Tibial nerve (tissue), 4 donors: ENCODE results near the gene MACF1. TPM values are rescaled to one million over a fixed set of nuclear protein-coding genes. Genes with fewer than 3 reads are reported as not detected.

Experiments
- DNase-seq, 2 donors: peaks; one replicate each; pipeline ENCODE4 v3.0.0-alpha.2; 2019; ENCODE audit warnings: low spot score in 2 of 2
- H3K27ac ChIP-seq, 4 donors: fragments of 200-600 bp; sonication (generic) in 3 of 4; one replicate each; pipeline ENCODE4 v1.5.1; 2017 to 2019; ENCODE audit warnings: mild to moderate bottlenecking in 1 of 4
- H3K27me3 ChIP-seq, 2 donors: fragments of 200-600 bp; sonication (generic) in 1 of 2; one replicate each; pipeline versions ENCODE4 v1.5.1 to v1.6.0; 2017 to 2019
- H3K36me3 ChIP-seq, 3 donors: fragments of 200-600 bp; sonication (generic); one replicate each; pipeline ENCODE4 v1.5.1; 2018 to 2019
- H3K4me1 ChIP-seq, 4 donors: fragments of 200-600 bp; sonication (generic) in 3 of 4; one replicate each; pipeline ENCODE4 v1.5.1; 2017 to 2019
- H3K4me3 ChIP-seq, 4 donors: fragments of 200-600 bp; sonication (generic) in 3 of 4; one replicate each; pipeline ENCODE4 v1.5.1; 2017 to 2019; ENCODE audit warnings: mild to moderate bottlenecking in 1 of 4, moderate library complexity in 1 of 4
- H3K9me3 ChIP-seq, 4 donors: fragments of 200-600 bp; sonication (generic) in 3 of 4; one replicate each; pipeline ENCODE4 v1.5.1; 2017 to 2019
- CTCF ChIP-seq, 5 experiments: fragments of 200-600 bp in 3 of 5; fragments of 450-650 bp in 2 of 5; sonication (generic) in 3 of 5; IDR thresholded peaks; one replicate each; pipeline ENCODE4 v1.5.1; 2016 to 2019; ENCODE audit warnings: antibody characterized with exemption in 5 of 5, mild to moderate bottlenecking in 3 of 5, moderate library complexity in 2 of 5
- EP300 ChIP-seq, 2 donors: sonication (generic); formaldehyde crosslinking; IDR thresholded peaks; one replicate each; pipeline ENCODE4 v1.6.1; 2017; ENCODE audit warnings: antibody characterized with exemption in 2 of 2, mild to moderate bottlenecking in 1 of 2
- POLR2A ChIP-seq, 2 donors: fragments of 450-650 bp; IDR thresholded peaks; one replicate each; pipeline ENCODE4 v1.6.1; 2017; ENCODE audit warnings: antibody characterized with exemption in 2 of 2, mild to moderate bottlenecking in 2 of 2, moderate library complexity in 2 of 2
- WGBS, 2 donors: methylation state at CpG; one replicate each; pipeline ENCODE4 v1.1.5; 2018; 5-methylcytosine and 5-hydroxymethylcytosine counted together
- total RNA-seq, 4 donors: library from RNA; depleted of rRNA; stranded (reverse); fragments of >200 nt; gene quantifications; one replicate each; pipeline ENCODE4 v1.1.0, GENCODE V29; 2016

MACF1 gene
- total RNA-seq, 4 donors from 2014 or later = 214 to 296 (median 244) TPM

GRCh38 chr1:39529901-39530535, 325.5 kb downstream of the MACF1 start:
- no peak for DNase-seq
- no peaks in the 10 kb centered on the region for H3K27me3 ChIP-seq
- no peak overlapping the region for H3K27ac ChIP-seq
- H3K4me1 ChIP-seq = no peaks in the 10 kb centered on the region
- WGBS, 2 donors = 85 to 91% methylated on average over 9 to 10 of the region's 10 CpGs
- H3K4me3 ChIP-seq = no peak overlapping the region
- TF ChIP-seq POLR2A (IDR thresholded peaks at IDR 0.05) (no peak), CTCF (IDR thresholded peaks at IDR 0.05) (no peak), EP300 (IDR thresholded peaks at IDR 0.05) (no peak)
- peaks cover 0 to 91% (median 5%) of the 10 kb centered on the region in 3 donors for H3K36me3 ChIP-seq
- H3K9me3 ChIP-seq = no peaks in the 10 kb centered on the region

DNA sequence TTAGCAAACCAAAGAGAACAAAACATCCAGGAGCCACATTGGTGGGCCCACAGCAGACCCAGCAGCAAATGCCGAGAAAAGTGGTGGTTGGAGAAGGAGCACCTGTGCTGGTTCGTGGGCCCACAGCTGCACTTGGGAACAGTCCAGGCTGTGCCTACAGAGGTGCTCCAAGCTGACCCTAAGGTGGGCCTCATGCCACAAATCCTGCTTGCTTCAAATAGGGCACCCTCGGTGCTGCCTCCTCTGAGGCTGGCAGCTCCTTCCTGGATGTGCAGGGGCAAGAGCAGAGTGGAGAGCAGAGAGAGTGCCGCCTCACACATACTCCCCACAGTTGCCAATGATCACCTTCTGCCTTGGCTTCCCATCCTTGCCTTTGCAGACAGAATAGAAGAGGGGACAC, 327.0 kb downstream of the MACF1 start:
- TF ChIP-seq EP300 (IDR thresholded peaks at IDR 0.05) (no peak), POLR2A (IDR thresholded peaks at IDR 0.05) (no peak), CTCF (IDR thresholded peaks at IDR 0.05) (no peak)
- 88 to 94% methylated on average over 4 of the region's 4 CpGs for WGBS, 2 donors
- DNase-seq = no peak
- H3K4me3 ChIP-seq = no peak overlapping the region
- H3K36me3 ChIP-seq = peaks cover 0 to 86% (median 5%) of the 10 kb centered on the region in 3 donors
- H3K27me3 ChIP-seq = no peaks in the 10 kb centered on the region
- H3K4me1 ChIP-seq = no peaks in the 10 kb centered on the region
- no peak overlapping the region for H3K27ac ChIP-seq
- no peaks in the 10 kb centered on the region for H3K9me3 ChIP-seq

DNA sequence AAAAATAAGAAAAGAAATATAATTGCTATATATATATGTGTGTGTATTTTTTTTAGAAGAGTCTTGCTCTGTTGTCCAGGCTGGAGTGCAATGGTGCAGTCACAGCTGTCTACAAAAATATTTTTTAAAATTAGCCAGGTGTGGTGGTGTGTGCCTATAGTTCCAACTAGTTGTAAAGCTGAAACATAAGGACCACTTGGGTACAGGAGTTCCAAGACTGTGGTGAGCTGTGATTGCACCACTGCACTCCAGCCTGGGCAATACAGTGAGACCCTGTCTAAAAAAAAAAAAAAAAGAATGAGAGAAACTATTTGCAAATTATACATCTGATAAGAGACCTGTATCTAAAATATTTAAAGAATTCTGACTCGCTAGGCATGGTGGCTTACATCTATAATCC, 328.9 kb downstream of the MACF1 start:
- Histone ChIP-seq H3K27me3 (no peaks in the 10 kb centered on the region), H3K4me1 (no peaks in the 10 kb centered on the region), H3K4me3 (no peak overlapping the region), H3K9me3 (no peaks in the 10 kb centered on the region), H3K36me3 (peaks cover 0 to 85% (median 0%) of the 10 kb centered on the region in 3 donors), H3K27ac (no peak overlapping the region)
- no peak for DNase-seq
- WGBS, 2 donors = 96 to 97% methylated on average over 1 of the region's 1 CpG
- TF ChIP-seq EP300 (IDR thresholded peaks at IDR 0.05) (no peak), CTCF (IDR thresholded peaks at IDR 0.05) (no peak)

Other genes with a start within 250 kb of the MACF1 start
- 10 to 100 TPM; 36.9 to 45.3 (median 41.8) TPM for gene AKIRIN1, start 213.4 kb upstream of the MACF1 start, total RNA-seq
- 100 to 1,000 TPM; 281 to 424 (median 345) TPM for gene NDUFS5, start 178.3 kb upstream of the MACF1 start, total RNA-seq